ENCODE measurements around the gene ATE1. TPM values are rescaled to one million over a fixed set of nuclear protein-coding genes. Genes with fewer than 3 reads are reported as not detected.

The ATE1 gene
- total RNA-seq, 1 experiment from 2014 or later = 23.8 TPM

GRCh38 chr10:121751191-121751760 lies 176.6 kb downstream of the ATE1 start:
- TF ChIP-seq ZBTB21 (CRISPR knock-in tag; IDR thresholded peaks at IDR 0.05; ENCODE audit: borderline replicate concordance) (no peak), NFATC4 (CRISPR knock-in tag; IDR thresholded peaks at IDR 0.05) (no peak)
- CTCF ChIA-PET = no interaction called here
- peaks cover 5% of the 10 kb centered on the region for H3K4me1 Mint-ChIP-seq
- H3K27me3 Mint-ChIP-seq (ENCODE audit: low read depth) = no peaks in the 10 kb centered on the region
- POLR2A ChIA-PET = no interaction called here
- no peak overlapping the region for H3K27ac Mint-ChIP-seq
- DNase-seq (ENCODE audit: low spot score) = no peak
- ATAC-seq = no peak
- H3K4me3 Mint-ChIP-seq = no peak overlapping the region
- peaks cover 26% of the 10 kb centered on the region for H3K36me3 Mint-ChIP-seq
- H3K9me3 Mint-ChIP-seq = peaks cover 27% of the 10 kb centered on the region

GRCh38 chr10:121747163-121747775 lies 180.6 kb downstream of the ATE1 start:
- H3K4me1 Mint-ChIP-seq = peaks cover 5% of the 10 kb centered on the region
- CTCF ChIA-PET = interaction anchor here (0.7 to 1.6 kb wide), 6 partner anchors 13 to 807 kb away, joined by 3 to 7 read pairs (median 4); no protein-coding TSS in a partner anchor
- peaks cover 6% of the 10 kb centered on the region for H3K36me3 Mint-ChIP-seq
- H3K9me3 Mint-ChIP-seq = no peaks in the 10 kb centered on the region; the same call in 1 of the 2 replicates
- no peak for DNase-seq (ENCODE audit: low spot score)
- peak; percentile 78 for ATAC-seq
- H3K27me3 Mint-ChIP-seq (ENCODE audit: low read depth) = no peaks in the 10 kb centered on the region
- POLR2A ChIA-PET = no interaction called here
- H3K4me3 Mint-ChIP-seq = no peak overlapping the region
- TF ChIP-seq ARID4B (CRISPR knock-in tag; IDR thresholded peaks at IDR 0.05; ENCODE audit: borderline replicate concordance) (no peak), CREM (CRISPR knock-in tag; IDR thresholded peaks at IDR 0.05) (no peak), NR3C1 (CRISPR knock-in tag; conservative IDR thresholded peaks at IDR 0.05; ENCODE audit: low read depth) (no peak), RELA (CRISPR knock-in tag; IDR thresholded peaks at IDR 0.05; ENCODE audit: borderline replicate concordance) (no peak), ZBTB43 (CRISPR knock-in tag; IDR thresholded peaks at IDR 0.05) (no peak), IRF1 (CRISPR knock-in tag; IDR thresholded peaks at IDR 0.05) (no peak), PREB (CRISPR knock-in tag; IDR thresholded peaks at IDR 0.05; ENCODE audit: borderline replicate concordance) (no peak), ZNF396 (CRISPR knock-in tag; IDR thresholded peaks at IDR 0.05; ENCODE audit: borderline replicate concordance) (no peak), ZNF317 (CRISPR knock-in tag; IDR thresholded peaks at IDR 0.05; ENCODE audit: borderline replicate concordance, low read depth) (no peak), NFATC4 (CRISPR knock-in tag; IDR thresholded peaks at IDR 0.05) (no peak), ATF6 (CRISPR knock-in tag; IDR thresholded peaks at IDR 0.05) (no peak), CDX4 (CRISPR knock-in tag; IDR thresholded peaks at IDR 0.05; ENCODE audit: borderline replicate concordance) (no peak), IRF2 (CRISPR knock-in tag; IDR thresholded peaks at IDR 0.05; ENCODE audit: borderline replicate concordance, low read depth) (no peak), FOXP4 (CRISPR knock-in tag; IDR thresholded peaks at IDR 0.05) (no peak)
- H3K27ac Mint-ChIP-seq = no peak overlapping the region

All from WTC11 (cell line).